Bronchial epithelial cell (primary cell): Measurements from ENCODE around the gene IQCE. TPM values are rescaled to one million over a fixed set of nuclear protein-coding genes. Genes with fewer than 3 reads are reported as not detected.

Source experiments
- DNase-seq: peaks from one replicate; pipeline ENCODE4 v3.0.0-alpha.2; 2010; ENCODE audit warnings: low read depth
- FAIRE-seq: peaks from 2 replicates; lab custom pipeline; 2011; peaks lifted over from hg19 to GRCh38; lab: Jason Lieb, UNC
- H3K27me3 ChIP-seq: 2 replicates; pipeline ENCODE4 v1.5.1; 2011; ENCODE audit warnings: low read length; ENCODE audit not compliant: control insufficient read depth, insufficient read depth
- H3K36me3 ChIP-seq: 2 replicates; pipeline ENCODE4 v1.5.1; 2011; ENCODE audit warnings: low read length; ENCODE audit not compliant: control insufficient read depth, insufficient read depth
- H3K4me3 ChIP-seq: 2 replicates; pipeline ENCODE4 v1.5.1; 2011; ENCODE audit warnings: mild to moderate bottlenecking, low read depth, low read length, control low read depth
- CTCF ChIP-seq: IDR thresholded peaks from 2 replicates; pipeline ENCODE4 v1.5.1; 2011; ENCODE audit warnings: mild to moderate bottlenecking, moderate library complexity, low read length, control low read depth, inconsistent platforms; ENCODE audit not compliant: insufficient read depth, severe bottlenecking
- total RNA-seq: library from RNA; depleted of rRNA; stranded (reverse); fragments of >200 nt; gene quantifications from 2 replicates; pipeline ENCODE4 v1.2.1, GENCODE V29; 2014

IQCE gene
- total RNA-seq, 1 donor from 2014 or later = 6.3 TPM

- Histone ChIP-seq H3K36me3 (no peaks in the 10 kb centered on the region), H3K4me3 (no peak overlapping the region), H3K27me3 (peaks cover 5% of the 10 kb centered on the region)
- no peak for FAIRE-seq
- no peak for DNase-seq
- TF ChIP-seq CTCF = no peak
These were observed 60.3 kb downstream of the IQCE start for GRCh38 chr7:2619116-2619515.

GRCh38 chr7:2621061-2621828 lies 62.5 kb downstream of the IQCE start:
- no peaks in the 10 kb centered on the region for H3K36me3 ChIP-seq
- no peak overlapping the region for H3K4me3 ChIP-seq
- FAIRE-seq = no peak
- TF ChIP-seq CTCF = no peak
- no peak for DNase-seq
- peaks cover 5% of the 10 kb centered on the region for H3K27me3 ChIP-seq

GRCh38 chr7:2621948-2622640 lies 63.3 kb downstream of the IQCE start:
- Histone ChIP-seq H3K36me3 (no peaks in the 10 kb centered on the region), H3K27me3 (peaks cover 2% of the 10 kb centered on the region), H3K4me3 (no peak overlapping the region)
- DNase-seq (no peak), FAIRE-seq (no peak)
- TF ChIP-seq CTCF = no peak

- no peak overlapping the region for H3K4me3 ChIP-seq
- DNase-seq (no peak), FAIRE-seq (no peak)
- H3K36me3 ChIP-seq = no peaks in the 10 kb centered on the region
- TF ChIP-seq CTCF = no peak
- peaks cover under 1% of the 10 kb centered on the region for H3K27me3 ChIP-seq
These were observed 64.3 kb downstream of the IQCE start for GRCh38 chr7:2622869-2623697.

- no peak for DNase-seq
These were observed 64.9 kb downstream of the IQCE start for GRCh38 chr7:2623698-2624014.

More at GRCh38 chr7:2623698-2624014, 64.9 kb downstream of the IQCE start:
- no peak for TF ChIP-seq CTCF
- Histone ChIP-seq H3K27me3 (no peaks in the 10 kb centered on the region), H3K4me3 (no peak overlapping the region), H3K36me3 (no peaks in the 10 kb centered on the region)
- no peak for FAIRE-seq
